NCI-H146 (cell line): ENCODE results near the gene F10.

Source experiments
- DNase-seq: peaks from one replicate; lab custom pipeline; 2025; lab: John Stamatoyannopoulos, UW

F10 gene

GRCh38 chr13:113086991-113087922 is 35.3 kb upstream of the F10 start:
- DNase-seq = no peak

GRCh38 chr13:113087923-113088690 is 34.5 kb upstream of the F10 start:
- no peak for DNase-seq

- no peak for DNase-seq
Measured at GRCh38 chr13:113088691-113089020, 33.9 kb upstream of the F10 start.

DNA sequence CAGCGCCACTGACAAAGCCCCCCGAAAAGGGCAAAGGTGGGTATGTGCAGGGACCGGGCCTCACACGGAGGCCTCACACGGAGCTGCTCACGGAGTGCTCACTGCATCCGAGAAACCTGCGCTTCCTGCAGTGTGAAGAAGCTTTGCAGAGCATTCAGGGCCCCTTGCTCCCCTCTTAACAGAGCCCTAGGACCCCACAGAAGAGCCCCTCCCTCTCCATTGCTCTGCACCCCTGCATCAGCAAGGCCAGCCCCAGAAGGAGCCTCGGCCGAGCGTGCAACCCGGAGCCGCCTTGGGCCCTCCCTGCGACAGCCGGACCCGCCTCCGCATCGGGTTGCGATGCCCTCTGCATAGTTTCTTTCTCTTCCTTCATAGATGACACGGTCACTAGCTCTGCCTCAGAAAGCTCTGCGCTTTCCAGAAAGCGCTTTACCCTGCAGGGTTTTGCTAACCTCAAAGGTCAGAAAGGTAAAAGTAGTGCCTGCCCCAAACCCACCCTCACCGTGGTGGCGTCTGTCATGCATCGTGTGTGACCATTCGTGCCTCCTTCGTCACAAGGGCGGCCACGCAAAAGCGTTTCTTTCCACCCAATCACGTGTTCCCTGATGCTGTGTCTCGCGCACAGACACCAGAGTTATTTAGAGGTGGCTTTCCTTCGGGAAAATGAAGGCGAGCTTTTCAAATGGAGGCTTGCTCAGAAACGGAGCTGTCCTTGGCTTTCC is 32.7 kb upstream of the F10 start:
- no peak for DNase-seq

DNA sequence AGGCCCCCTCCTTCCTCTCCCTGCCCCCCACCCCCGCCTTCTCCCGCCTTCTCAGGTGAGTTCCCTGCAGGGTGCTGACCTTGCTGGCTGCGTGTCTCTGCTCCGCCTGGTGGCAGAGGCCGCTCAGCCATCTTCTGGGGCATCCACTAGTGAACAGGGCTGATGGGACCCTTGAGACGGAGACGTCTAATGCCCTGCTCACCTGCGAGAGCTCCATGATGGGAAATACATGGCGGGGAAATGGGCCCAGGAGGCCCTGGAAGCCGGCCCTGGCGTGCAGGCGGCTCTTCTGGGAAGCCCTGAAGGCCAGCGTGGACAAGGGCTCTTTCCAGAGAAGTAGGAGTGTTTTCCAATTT is 32.2 kb upstream of the F10 start:
- no peak for DNase-seq

DNA sequence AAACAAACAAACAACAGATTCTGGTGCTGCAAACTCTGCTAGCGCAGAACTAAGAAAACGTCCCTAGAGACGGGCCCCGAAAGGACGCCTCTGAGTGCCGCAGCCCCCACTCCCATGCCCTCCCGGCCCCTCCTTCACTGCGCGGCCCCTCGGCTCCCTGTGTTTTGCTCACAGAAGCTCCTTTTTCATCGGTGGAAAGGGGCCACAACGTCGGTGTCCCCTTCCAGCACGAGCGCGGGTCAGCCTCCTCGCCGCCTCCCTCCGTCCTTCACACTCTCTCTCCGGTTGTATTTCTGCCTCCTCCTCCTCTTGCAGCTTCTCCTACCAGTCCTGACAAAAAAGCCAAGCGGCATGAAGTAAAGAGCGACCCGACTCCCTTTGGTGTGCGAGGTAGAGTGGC is 31.8 kb upstream of the F10 start:
- DNase-seq = no peak

DNA sequence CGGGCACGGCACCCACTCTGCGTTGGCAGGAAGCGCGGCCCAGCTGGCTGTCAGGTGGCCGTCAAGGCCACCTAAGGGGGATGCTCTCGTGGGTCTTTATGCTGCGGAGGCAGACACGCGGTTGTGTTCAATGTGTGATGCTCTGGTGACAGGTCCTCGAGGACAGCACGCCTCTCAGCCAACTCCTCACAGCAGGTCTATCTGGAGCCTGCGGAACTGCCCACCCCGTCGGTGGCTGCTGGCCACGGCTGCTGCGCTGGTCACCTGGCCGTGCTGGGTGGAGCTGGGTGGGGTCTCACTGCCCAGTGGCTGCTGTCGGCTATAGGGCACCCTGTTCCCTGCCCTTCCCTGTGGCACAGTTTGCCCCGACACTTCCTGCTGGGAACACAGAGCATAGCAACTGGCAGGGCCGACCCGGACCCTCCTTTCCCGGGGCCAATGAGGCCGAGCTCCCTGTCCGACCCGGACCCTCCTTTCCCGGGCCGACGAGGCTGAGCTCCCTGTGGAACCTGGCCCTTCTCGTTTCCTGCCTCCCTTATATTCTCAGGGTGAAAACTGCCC is 31.3 kb upstream of the F10 start:
- DNase-seq = no peak

DNA sequence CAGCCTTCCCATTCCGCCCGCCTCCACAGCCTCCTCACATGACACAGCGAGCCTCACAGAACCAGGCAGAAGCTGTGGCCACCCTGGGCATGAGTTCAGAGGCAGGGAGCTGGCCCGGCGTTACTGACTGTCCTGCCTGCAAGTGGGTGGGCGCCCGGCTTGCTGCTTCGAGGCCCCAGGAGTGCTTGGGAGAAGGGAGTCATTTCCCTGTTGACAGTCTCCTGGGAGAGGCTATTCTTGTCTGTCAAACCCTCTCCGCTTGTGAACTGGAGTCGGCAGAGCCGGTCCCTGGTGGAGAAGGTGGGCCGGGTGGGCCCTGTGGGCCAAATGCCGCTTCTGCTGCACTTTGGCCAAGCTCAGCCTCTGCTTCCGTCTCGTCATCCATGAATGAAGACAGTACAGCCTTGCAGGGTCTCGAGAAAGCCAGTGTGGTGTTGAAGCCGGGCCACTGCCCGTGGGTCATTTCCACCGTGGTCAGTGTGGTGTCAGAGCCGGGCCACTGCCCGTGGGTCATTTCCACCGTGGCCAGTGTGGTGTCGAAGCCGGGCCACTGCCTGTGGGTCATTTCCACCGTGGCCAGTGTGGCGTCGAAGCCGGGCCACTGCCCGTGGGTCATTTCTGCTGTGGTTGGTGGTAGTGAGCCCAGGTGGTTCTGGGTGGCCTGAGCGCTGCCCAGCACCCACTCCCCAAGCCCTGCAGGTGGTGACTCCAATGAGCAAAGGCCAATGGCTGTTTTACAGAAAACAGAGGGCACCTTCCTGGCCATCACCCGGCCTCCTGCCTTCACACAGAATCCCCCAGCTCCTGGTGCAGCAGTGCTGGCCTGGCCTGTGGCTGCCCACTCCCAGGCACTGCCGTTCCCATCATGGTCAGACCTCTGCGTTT is 30.5 kb upstream of the F10 start:
- DNase-seq = no peak

DNA sequence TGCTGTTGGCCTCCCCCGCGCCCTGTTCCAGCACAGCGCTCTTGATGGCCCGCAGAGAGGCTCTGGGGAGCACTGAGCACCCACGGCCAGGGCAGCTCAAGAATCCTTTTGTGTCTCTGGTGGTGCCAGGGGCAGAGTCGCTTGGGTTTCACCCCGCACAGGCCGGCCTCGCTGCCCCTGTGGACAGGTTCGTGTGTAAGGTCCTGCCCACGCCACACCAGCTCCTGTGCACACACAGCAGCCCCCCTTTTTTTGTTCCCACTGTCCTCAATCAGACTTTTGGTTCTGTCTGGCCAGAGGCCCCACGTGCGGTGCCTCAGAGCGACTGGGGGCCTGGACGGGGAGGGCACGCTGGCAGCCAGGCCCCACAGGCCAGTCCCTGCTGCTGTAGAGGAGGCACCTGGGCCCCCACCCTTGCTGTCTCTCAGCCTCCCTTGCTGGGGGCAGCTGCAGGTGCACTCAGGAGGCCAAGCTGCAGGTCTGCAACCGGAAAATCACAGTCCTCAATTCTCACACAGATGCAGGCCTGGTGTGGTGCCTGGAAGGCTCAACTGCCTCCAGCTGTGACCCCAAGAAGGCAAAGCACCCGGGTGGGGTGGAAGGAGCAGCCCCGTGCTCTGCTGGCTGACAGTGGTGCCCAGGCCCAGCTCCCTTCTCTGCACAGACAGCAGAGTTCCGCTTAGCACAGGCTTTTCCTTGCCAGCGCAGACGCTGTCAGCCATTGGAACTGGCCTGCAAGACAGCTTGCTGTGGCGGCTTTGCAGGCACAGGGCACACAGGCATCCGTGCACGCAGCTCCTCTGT is 29.6 kb upstream of the F10 start:
- no peak for DNase-seq

DNA sequence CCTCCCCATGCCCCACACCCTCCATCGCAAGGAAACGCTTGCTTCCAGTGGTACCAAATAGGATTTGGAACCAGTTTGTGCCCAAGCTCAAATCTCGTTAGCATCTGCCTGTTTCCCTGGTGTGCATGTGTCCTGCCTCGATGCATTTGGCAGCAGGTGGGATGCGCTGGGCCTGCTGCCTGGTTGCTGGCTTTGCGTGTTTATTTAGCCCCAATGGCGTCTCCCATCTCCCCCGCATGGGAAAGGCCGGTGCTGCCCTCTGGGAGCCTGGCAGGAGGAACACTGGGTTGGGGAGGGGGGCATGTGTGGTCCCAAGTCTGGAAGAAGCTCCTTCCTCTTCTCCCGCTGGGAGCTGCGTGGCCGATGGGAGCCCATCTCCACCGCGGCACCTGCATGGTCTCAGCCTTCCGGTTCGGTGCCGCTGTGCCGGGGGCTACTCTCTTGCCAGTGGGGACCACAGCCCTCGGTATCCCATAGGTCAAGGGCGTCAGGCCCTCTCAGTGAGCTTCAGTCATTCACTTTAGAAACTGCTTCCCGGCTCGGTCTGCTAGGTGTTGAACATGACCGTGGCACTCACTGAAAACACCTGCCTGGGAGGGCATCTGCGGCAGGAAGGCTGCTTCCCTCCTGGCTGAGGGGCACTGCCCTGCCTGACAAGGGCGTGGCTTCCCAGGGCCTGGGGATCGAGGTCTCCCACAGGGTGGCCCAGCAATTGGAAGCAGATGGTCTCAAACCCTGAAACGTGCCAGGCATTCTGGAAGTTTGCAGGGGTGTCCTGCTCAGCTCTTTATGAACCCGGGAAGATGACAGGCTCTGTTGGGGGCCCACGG is 28.8 kb upstream of the F10 start:
- no peak for DNase-seq

DNA sequence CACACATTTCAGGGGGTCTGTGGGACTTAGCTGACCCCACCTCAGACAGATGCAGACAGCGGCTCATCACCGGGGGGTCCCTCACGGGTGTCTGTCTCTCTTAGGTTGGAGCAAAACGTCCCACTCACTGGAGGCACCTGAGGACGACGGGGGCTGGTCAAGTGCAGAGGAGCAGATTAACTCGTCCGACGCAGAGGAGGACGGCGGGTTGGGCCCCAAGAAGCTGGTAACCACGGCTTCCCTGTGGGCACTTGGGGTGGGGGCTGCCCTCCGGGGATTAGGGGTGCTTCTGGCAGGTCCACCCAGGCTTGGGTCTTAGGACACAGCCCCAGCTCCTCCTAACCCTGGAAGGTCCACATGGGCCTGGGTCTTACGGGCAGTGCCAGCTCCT is 28.2 kb upstream of the F10 start:
- DNase-seq = no peak

DNA sequence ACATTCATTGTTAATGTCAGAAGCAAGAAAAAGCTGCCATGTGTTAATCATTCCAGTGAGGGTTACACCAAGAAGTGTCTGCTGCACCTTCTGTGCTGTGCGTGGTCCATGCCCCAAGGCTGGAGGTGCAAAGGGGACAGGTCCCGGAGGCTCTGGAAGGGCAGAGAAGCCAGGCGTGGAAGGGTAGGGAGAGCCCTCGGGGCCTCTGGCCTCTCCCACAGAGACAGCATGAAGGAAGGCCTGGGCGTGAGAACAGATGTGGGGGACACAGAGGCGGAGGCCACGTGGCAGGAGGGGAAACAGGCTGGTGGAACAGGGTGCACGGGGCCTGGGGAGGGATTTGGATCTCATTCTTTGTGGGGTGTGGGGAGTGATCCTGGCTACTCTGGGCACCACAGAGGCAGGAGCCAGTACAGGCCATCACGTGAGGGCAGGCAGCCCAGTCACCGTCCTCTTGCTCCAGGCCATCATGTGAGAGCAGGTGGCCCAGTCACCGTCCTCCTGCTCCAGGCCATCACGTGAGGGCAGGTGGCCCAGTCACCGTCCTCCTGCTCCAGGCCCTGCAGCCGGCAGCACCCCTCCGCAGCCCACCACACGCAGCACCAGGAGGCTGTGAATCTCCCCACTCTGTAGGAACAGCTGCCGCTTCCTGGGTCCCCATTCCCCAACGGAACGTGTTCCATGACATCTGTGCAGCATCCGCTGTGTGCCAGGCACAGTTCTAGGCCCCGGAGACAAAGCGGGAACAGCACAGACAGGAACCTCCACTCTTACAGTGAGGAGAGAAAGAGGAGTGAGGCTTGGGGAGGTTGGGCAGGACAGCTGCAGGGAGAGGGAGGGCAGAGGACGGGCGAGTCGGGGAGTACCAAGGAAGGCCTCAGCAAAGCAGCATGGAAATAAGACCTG is 27.2 kb upstream of the F10 start:
- no peak for DNase-seq

DNA sequence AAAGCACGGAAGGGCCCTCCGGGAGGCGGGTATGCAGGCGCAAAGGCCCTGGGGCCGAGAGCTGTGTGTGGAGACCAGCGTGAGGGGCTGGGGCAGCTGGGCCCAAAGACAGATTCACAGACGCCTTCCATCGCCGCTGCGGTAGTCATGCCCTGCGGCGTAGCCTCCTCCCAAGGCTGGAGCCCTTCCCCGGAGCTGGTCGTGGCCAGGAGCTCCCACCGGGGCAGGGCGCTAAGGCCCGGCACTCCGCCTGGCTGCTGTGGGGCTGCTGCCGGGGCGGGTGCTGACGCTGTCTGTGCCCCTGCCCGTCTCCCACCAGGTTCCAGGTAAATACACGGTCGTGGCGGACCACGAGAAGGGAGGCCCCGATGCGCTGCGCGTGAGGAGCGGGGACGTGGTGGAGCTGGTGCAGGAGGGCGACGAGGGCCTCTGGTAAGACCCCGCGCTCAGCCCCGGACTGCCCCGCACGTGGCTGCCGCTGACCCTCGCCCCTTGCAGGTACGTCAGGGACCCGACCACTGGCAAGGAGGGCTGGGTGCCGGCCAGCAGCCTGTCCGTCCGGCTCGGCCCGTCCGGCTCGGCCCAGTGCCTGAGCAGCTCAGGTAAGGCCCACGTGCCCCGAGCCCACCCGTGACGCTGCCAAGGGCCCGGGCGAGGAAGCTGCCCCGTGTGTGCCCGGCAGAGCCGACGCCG is 26.4 kb upstream of the F10 start:
- no peak for DNase-seq

DNA sequence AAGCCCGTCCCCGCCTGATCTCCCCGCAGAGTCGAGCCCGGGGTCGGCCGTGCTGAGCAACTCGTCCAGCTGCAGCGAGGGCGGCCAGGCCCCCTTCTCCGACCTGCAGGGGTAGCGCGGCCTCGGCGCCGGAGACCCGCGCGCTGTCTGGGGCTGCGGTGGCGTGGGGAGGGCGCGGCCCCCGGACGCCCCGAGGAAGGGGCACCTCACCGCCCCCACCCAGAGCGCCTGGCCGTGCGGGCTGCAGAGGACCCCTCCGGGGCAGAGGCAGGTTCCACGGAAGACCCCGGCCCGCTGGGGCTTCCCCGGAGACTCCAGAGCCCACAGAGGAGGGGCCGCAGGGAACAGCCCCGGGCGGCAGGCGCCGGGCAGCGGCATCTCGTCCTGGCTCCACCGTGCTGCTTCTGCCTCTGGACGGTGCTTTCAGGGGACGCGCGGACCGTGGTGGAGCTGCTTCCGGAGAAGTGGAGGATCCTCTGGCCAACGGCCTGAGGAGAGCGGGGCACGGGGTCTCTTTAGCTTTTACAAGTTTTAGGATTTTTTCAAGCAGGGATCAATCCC is 25.8 kb upstream of the F10 start:
- DNase-seq = no peak

GRCh38 chr13:113097651-113098050 is 24.9 kb upstream of the F10 start:
- no peak for DNase-seq

DNA sequence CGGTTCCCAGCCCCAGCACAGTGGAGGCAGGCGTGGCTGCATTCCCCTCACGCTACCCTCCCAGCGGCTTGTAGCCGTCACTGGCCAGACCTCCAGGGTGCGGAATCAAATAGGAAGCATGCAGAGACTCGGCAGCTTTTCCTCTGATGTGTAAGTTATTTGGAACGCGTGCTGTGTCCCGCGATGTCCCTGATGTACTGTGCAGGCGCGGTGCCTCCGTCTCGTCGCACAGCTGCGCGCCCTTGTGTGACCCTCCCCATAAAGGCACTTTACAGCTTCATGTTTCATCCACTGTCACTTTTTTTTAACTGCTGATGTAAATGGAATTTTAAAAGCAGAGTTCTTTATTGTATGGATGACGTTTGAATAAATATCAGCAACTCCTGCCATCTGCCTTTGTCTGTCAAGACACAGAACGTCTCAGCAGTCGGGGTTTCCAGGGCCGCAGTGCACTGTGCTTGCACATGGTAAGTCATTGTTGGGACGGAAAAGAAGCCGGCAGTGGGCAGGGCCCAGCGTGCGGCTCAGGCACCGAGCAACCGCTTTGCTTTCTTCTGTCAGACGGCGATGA is 24.4 kb upstream of the F10 start:
- DNase-seq = no peak

DNA sequence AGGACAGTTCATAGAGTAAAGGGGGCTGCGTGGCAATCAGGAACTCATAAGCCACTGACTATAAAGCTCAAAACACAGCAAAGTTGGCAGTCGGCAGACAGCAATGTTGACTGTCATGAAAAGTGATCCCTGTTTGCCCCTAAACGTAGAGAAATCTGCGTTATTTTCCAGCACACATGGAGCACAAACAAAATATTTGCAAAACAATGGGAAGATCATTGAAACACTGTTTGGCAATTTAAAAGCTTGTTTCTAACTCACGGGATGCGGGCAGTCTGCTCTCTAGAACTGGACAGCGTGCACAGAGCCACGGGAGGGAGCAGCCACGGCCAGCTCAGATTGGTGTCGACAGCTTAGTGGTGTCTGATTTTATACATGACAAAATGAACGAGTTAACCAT is 23.5 kb upstream of the F10 start:
- DNase-seq = no peak
